K562 (cell line): ENCODE results near the gene ARID3A. TPM values are rescaled to one million over a fixed set of nuclear protein-coding genes. Genes with fewer than 3 reads are reported as not detected.
A peak's percentile ranks its signal among the peaks of the same experiment; 100 is the strongest.

Experiments used
- ARID1B ChIP-seq: fragments of 450-650 bp; IDR thresholded peaks from 2 replicates; pipeline ENCODE4 v1.6.1; 2016; ENCODE audit warnings: antibody characterized with exemption, mild to moderate bottlenecking, inconsistent platforms
- BDP1 ChIP-seq: IDR thresholded peaks from 3 replicates; pipeline ENCODE4 v1.6.1; 2011; ENCODE audit not compliant: insufficient read length, insufficient read depth
- CBFA2T2 ChIP-seq: fragments of 450-650 bp; conservative IDR thresholded peaks from 2 replicates; pipeline ENCODE4 v1.6.1; 2017; ENCODE audit warnings: mild to moderate bottlenecking
- CBX5 ChIP-seq: IDR thresholded peaks from 2 replicates; pipeline ENCODE4 v1.6.1; 2014; ENCODE audit warnings: low read depth, borderline replicate concordance
- CHAMP1 ChIP-seq: fragments of 450-650 bp; IDR thresholded peaks from 2 replicates; pipeline ENCODE4 v1.6.1; 2016; ENCODE audit warnings: mild to moderate bottlenecking
- E2F5 ChIP-seq: sonication (generic); formaldehyde crosslinking; IDR thresholded peaks from 2 replicates; pipeline ENCODE4 v1.8.0; 2022; ENCODE audit warnings: mild to moderate bottlenecking, missing genetic modification reagents
- ILF3 ChIP-seq: fragments of 450-650 bp; IDR thresholded peaks from 2 replicates; pipeline ENCODE4 v1.6.1; 2018; ENCODE audit warnings: antibody characterized with exemption, mild to moderate bottlenecking, moderate library complexity, borderline replicate concordance
- NCOR1 ChIP-seq: fragments of 450-650 bp; IDR thresholded peaks from 2 replicates; pipeline ENCODE4 v1.6.1; 2016; ENCODE audit warnings: mild to moderate bottlenecking, moderate library complexity
- PYGO2 ChIP-seq: fragments of 450-650 bp; IDR thresholded peaks from 2 replicates; pipeline ENCODE4 v1.6.1; 2016; ENCODE audit warnings: mild to moderate bottlenecking, missing genetic modification characterization, moderate library complexity, missing compliant biosample characterization
- RBM17 ChIP-seq: fragments of 200-400 bp; formaldehyde crosslinking; IDR thresholded peaks from 2 replicates; pipeline ENCODE4 v1.6.1; 2017; ENCODE audit warnings: low read depth, mild to moderate bottlenecking, low read length, borderline replicate concordance
- RERE ChIP-seq: sonication (generic); formaldehyde crosslinking; IDR thresholded peaks from 2 replicates; pipeline ENCODE4 v1.8.0; 2023; ENCODE audit warnings: missing genetic modification reagents, mild to moderate bottlenecking, borderline replicate concordance
- ZBTB1 ChIP-seq: sonication (generic); formaldehyde crosslinking; IDR thresholded peaks from 2 replicates; pipeline ENCODE4 v1.8.1; 2023; ENCODE audit warnings: missing genetic modification reagents, low read depth, mild to moderate bottlenecking, borderline replicate concordance
- ZNF311 ChIP-seq: fragments of 250-450 bp; sonication (Bioruptor Pico); IDR thresholded peaks from 2 replicates; pipeline ENCODE4 v1.4.0; 2020; ENCODE audit warnings: mild to moderate bottlenecking, moderate library complexity
- ZNF592 ChIP-seq: fragments of 450-650 bp; IDR thresholded peaks from 2 replicates; pipeline ENCODE4 v1.6.1; 2017; ENCODE audit warnings: antibody characterized with exemption, mild to moderate bottlenecking
- polyA plus RNA-seq, 8 experiments: library from polyadenylated mRNA; depleted of rRNA in 4 of 8; stranded (reverse) in 5 of 8; unstranded in 3 of 8; fragments of >200 nt; fragmentation: Nextera tagmentation in 2 of 8; fragmentation: Illumina TruSeq in 1 of 8; extraction: Ambion mirVana in 2 of 8; extraction: Trizol in 1 of 8; gene quantifications; 2 replicates each; pipeline versions ENCODE4 v1.2.1 to v1.2.3, GENCODE V29; 2011 to 2014; ENCODE audit warnings: inconsistent platforms in 1 of 8, missing spikeins in 1 of 8
- total RNA-seq, 7 experiments: library from RNA; depleted of rRNA in 6 of 7; stranded (reverse); fragments of >200 nt in 6 of 7; fragmentation: Illumina TruSeq in 2 of 7; extraction: Trizol in 2 of 7; gene quantifications; 2 replicates each; pipeline versions ENCODE4 v1.2.1 to v1.2.3, GENCODE V29; 2011 to 2021; ENCODE audit warnings: low replicate concordance in 1 of 7

ARID3A gene
- total and polyA plus RNA-seq, 9 of the 15 experiments (the other 6 are each of a cell fraction or from before 2014, with no cell fraction given) = 1.4 to 118 (median 31.2) TPM

- TF ChIP-seq E2F5 = no peak; the same call in none of the 2 replicates
- peak; percentile 88; the same call in 1 of the 2 replicates for TF ChIP-seq CBX5
- no peak for TF ChIP-seq BDP1
- peak; percentile 91 for TF ChIP-seq CBFA2T2
- peak; percentile 38; the same call in 1 of the 2 replicates for TF ChIP-seq PYGO2 (tag)
- no peak for TF ChIP-seq ZNF311
- TF ChIP-seq ZBTB1 (CRISPR knock-in tag) = peak; percentile 53; the same call in 1 of the 2 replicates
- peak; percentile 100 for TF ChIP-seq NCOR1
- TF ChIP-seq RERE = no peak
- 0 out of 2 replicates have a peak, but pooled peaks have one; percentile 22 for TF ChIP-seq ZNF592
- TF ChIP-seq CHAMP1 = no peak
- no peak for TF ChIP-seq RBM17
- TF ChIP-seq ILF3 = no peak
- TF ChIP-seq ARID1B = peak; percentile 96
Measured at GRCh38 chr19:944171-944567, 18.3 kb downstream of the ARID3A start (continued).
